Measurements from ENCODE around the gene LLPH. TPM values are rescaled to one million over a fixed set of nuclear protein-coding genes. Genes with fewer than 3 reads are reported as not detected.

The LLPH gene
- total and polyA plus RNA-seq, 4 donors, result 6.6 to 28.1 (median 19.2) TPM

- DNase-seq (ENCODE audit: low read depth in 4 of 6, low spot score in 6 of 6), result no peak
- WGBS (ENCODE audit: insufficient coverage), result no CpG with 5 or more reads among the region's 1 CpG
- H3K27me3 ChIP-seq (ENCODE audit: control insufficient read depth, insufficient read depth, low read length), result no peaks in the 10 kb centered on the region
- H3K27ac ChIP-seq (ENCODE audit: low read depth, low read length), result no peak overlapping the region
- no peaks in the 10 kb centered on the region for H3K36me3 ChIP-seq (ENCODE audit: control insufficient read depth, insufficient read depth, low read length)
- H3K4me1 ChIP-seq (ENCODE audit: control insufficient read depth, insufficient read depth, low read length), result no peaks in the 10 kb centered on the region
- H3K4me3 ChIP-seq (ENCODE audit: low read depth, low read length), result no peak overlapping the region
- H3K9me3 ChIP-seq (ENCODE audit: control insufficient read depth, insufficient read depth, low read length), result no peaks in the 10 kb centered on the region
These were observed 47.8 kb downstream of the LLPH start for GRCh38 chr12:66082744-66083143.

DNA sequence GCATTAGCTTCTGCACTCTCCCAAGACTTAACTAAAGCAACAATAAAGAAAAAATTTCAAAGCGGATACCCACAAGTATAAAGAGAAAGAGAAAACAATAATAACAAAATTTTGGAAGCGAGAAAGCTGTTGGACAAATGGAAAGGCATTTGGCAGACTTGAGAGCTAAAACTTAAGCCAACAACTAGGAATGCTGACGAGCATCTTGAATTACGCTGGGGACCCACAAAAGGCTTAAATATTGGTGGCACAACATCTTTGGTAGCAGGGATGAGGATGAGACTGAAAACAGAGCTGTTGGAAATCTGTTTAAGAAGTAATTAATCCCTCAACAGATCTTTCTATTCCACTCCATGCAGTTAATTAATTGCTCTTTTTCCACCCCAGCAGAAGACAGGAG, 49.8 kb downstream of the LLPH start:
- Histone ChIP-seq H3K36me3 (ENCODE audit: control insufficient read depth, insufficient read depth, low read length) (no peaks in the 10 kb centered on the region), H3K4me3 (ENCODE audit: low read depth, low read length) (no peak overlapping the region), H3K4me1 (ENCODE audit: control insufficient read depth, insufficient read depth, low read length) (no peaks in the 10 kb centered on the region), H3K27ac (ENCODE audit: low read depth, low read length) (no peak overlapping the region), H3K27me3 (ENCODE audit: control insufficient read depth, insufficient read depth, low read length) (no peaks in the 10 kb centered on the region), H3K9me3 (ENCODE audit: control insufficient read depth, insufficient read depth, low read length) (no peaks in the 10 kb centered on the region)
- WGBS (ENCODE audit: insufficient coverage), result 60% methylated on average over 3 of the region's 4 CpGs
- DNase-seq (ENCODE audit: low read depth in 4 of 6, low spot score in 6 of 6), result peak in 1 of 6 donors; percentile 38

- Histone ChIP-seq H3K27me3 (ENCODE audit: control insufficient read depth, insufficient read depth, low read length) (no peaks in the 10 kb centered on the region), H3K36me3 (ENCODE audit: control insufficient read depth, insufficient read depth, low read length) (no peaks in the 10 kb centered on the region), H3K4me1 (ENCODE audit: control insufficient read depth, insufficient read depth, low read length) (no peaks in the 10 kb centered on the region), H3K27ac (ENCODE audit: low read depth, low read length) (no peak overlapping the region), H3K9me3 (ENCODE audit: control insufficient read depth, insufficient read depth, low read length) (no peaks in the 10 kb centered on the region), H3K4me3 (ENCODE audit: low read depth, low read length) (no peak overlapping the region)
- no peak for DNase-seq (ENCODE audit: low read depth in 4 of 6, low spot score in 6 of 6)
- WGBS (ENCODE audit: insufficient coverage), result 89% methylated on average over 1 of the region's 1 CpG
These were observed 53.0 kb downstream of the LLPH start for GRCh38 chr12:66077542-66077941.

DNA sequence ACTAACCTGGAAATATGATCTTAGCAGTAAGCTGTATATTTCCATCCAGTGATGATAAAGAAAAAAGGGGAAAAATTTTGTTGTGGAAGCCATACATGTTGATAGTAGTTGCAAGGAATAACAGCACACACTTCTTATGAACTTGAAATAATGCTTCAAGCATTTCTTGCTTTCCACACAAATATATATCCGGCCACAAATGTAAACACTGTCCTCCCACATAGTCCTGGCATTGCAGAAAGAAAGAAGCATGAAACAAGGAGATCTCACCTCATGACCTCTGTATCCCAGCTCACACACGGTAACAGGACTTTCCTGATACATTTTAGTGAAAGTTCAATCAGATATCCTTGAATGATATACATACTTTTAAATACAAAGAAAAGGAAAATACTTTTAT, 56.0 kb downstream of the LLPH start:
- 71% methylated on average over 1 of the region's 2 CpGs for WGBS (ENCODE audit: insufficient coverage)
- no peak for DNase-seq (ENCODE audit: low read depth in 4 of 6, low spot score in 6 of 6)
- no peaks in the 10 kb centered on the region for H3K9me3 ChIP-seq (ENCODE audit: control insufficient read depth, insufficient read depth, low read length)
- no peak overlapping the region for H3K27ac ChIP-seq (ENCODE audit: low read depth, low read length)
- no peak overlapping the region for H3K4me3 ChIP-seq (ENCODE audit: low read depth, low read length)
- no peaks in the 10 kb centered on the region for H3K36me3 ChIP-seq (ENCODE audit: control insufficient read depth, insufficient read depth, low read length)
- no peaks in the 10 kb centered on the region for H3K4me1 ChIP-seq (ENCODE audit: control insufficient read depth, insufficient read depth, low read length)
- no peaks in the 10 kb centered on the region for H3K27me3 ChIP-seq (ENCODE audit: control insufficient read depth, insufficient read depth, low read length)

DNA sequence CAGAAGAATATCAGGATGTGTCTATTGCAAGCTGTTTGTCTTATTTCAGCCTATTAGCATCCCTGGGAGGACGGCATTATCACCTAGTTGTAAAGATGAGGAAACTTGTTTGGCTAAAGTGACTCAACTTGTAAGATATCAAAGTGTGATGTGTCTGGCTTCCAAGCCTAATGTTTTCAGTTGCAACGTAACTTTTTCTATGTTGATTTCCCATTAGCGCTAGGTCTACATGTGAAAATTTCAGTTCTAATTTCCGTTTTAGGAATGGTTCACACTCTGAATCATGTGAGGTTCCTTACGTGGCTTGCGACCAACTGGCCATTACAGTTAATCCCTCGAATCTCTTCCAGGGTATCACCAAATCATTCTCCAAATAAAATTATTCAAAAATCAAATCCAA, 58.0 kb downstream of the LLPH start:
- Histone ChIP-seq H3K4me1 (ENCODE audit: control insufficient read depth, insufficient read depth, low read length) (no peaks in the 10 kb centered on the region), H3K9me3 (ENCODE audit: control insufficient read depth, insufficient read depth, low read length) (no peaks in the 10 kb centered on the region), H3K27me3 (ENCODE audit: control insufficient read depth, insufficient read depth, low read length) (no peaks in the 10 kb centered on the region), H3K4me3 (ENCODE audit: low read depth, low read length) (no peak overlapping the region), H3K36me3 (ENCODE audit: control insufficient read depth, insufficient read depth, low read length) (no peaks in the 10 kb centered on the region), H3K27ac (ENCODE audit: low read depth, low read length) (no peak overlapping the region)
- no peak for DNase-seq (ENCODE audit: low read depth in 4 of 6, low spot score in 6 of 6)
- 96% methylated on average over 4 of the region's 7 CpGs for WGBS (ENCODE audit: insufficient coverage)

- H3K36me3 ChIP-seq (ENCODE audit: control insufficient read depth, insufficient read depth, low read length), result no peaks in the 10 kb centered on the region
- H3K27me3 ChIP-seq (ENCODE audit: control insufficient read depth, insufficient read depth, low read length), result no peaks in the 10 kb centered on the region
- H3K9me3 ChIP-seq (ENCODE audit: control insufficient read depth, insufficient read depth, low read length), result no peaks in the 10 kb centered on the region
- no peak overlapping the region for H3K27ac ChIP-seq (ENCODE audit: low read depth, low read length)
- WGBS (ENCODE audit: insufficient coverage), result no CpG with 5 or more reads among the region's 2 CpGs
- H3K4me1 ChIP-seq (ENCODE audit: control insufficient read depth, insufficient read depth, low read length), result no peaks in the 10 kb centered on the region
- no peak for DNase-seq (ENCODE audit: low read depth in 4 of 6, low spot score in 6 of 6)
- no peak overlapping the region for H3K4me3 ChIP-seq (ENCODE audit: low read depth, low read length)
These were observed 58.4 kb downstream of the LLPH start for GRCh38 chr12:66072135-66072534.

DNA sequence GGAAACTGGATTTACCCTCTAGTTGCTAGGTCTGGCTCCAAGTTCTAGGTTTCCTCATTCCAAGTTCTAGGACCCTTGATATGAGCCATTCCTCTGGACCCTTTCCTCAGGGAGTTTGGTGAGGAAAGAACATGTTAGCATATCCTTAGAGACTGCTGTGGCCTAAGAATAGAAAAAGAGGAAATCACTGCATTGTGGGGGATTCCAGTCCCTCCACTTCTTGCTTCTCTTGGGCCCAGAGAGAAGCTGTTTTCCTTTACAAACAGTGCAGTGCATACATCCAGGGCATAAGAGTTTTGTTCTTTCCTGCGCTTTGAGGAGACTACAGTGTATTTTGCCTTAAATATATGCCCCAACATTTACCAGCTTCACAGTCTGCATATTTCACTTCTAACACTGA, 59.0 kb downstream of the LLPH start:
- Histone ChIP-seq H3K4me1 (ENCODE audit: control insufficient read depth, insufficient read depth, low read length) (no peaks in the 10 kb centered on the region), H3K27me3 (ENCODE audit: control insufficient read depth, insufficient read depth, low read length) (no peaks in the 10 kb centered on the region), H3K4me3 (ENCODE audit: low read depth, low read length) (no peak overlapping the region), H3K27ac (ENCODE audit: low read depth, low read length) (no peak overlapping the region), H3K9me3 (ENCODE audit: control insufficient read depth, insufficient read depth, low read length) (no peaks in the 10 kb centered on the region), H3K36me3 (ENCODE audit: control insufficient read depth, insufficient read depth, low read length) (no peaks in the 10 kb centered on the region)
- WGBS (ENCODE audit: insufficient coverage), result no CpG with 5 or more reads among the region's 1 CpG
- no peak for DNase-seq (ENCODE audit: low read depth in 4 of 6, low spot score in 6 of 6)

DNA sequence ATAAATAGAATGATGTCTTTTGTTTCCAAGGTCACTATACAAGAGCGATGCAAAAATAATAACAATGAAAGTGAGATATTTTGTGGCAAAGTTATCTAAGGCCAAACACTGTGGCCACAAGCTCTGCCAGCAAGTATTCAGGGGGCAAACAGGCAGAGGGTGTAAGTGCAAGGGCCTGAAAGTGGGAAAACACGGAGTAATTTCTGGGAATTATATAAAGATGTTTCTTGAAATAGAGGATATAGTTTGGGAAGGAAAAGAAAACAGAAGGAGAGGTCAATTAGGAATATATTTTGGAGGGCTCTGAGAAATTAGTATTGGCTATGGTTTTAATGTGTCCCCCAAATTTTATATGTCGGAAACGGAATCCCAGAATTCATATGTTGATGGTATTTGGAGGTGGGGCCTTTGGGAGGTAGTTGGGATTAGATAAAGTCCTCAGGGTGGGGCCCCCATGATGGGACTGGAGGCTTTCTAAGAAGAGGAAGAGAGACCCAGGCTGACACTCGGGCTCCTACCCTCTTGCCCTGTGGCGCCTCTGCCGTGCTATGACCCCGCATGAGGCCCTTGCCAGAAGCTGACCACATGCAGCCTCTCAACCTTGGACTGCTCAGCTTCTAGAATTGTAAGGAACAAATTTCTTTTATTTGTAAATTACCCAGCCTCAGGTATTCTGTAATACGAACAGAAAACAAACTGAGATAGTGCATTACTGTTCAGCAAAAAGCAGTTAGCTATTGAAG, 60.0 kb downstream of the LLPH start:
- 98% methylated on average over 8 of the region's 9 CpGs for WGBS (ENCODE audit: insufficient coverage)
- Histone ChIP-seq H3K4me3 (ENCODE audit: low read depth, low read length) (no peak overlapping the region), H3K36me3 (ENCODE audit: control insufficient read depth, insufficient read depth, low read length) (no peaks in the 10 kb centered on the region), H3K27me3 (ENCODE audit: control insufficient read depth, insufficient read depth, low read length) (no peaks in the 10 kb centered on the region), H3K27ac (ENCODE audit: low read depth, low read length) (no peak overlapping the region), H3K9me3 (ENCODE audit: control insufficient read depth, insufficient read depth, low read length) (no peaks in the 10 kb centered on the region), H3K4me1 (ENCODE audit: control insufficient read depth, insufficient read depth, low read length) (no peaks in the 10 kb centered on the region)
- no peak for DNase-seq (ENCODE audit: low read depth in 4 of 6, low spot score in 6 of 6)

- Histone ChIP-seq H3K27ac (ENCODE audit: low read depth, low read length) (no peak overlapping the region), H3K27me3 (ENCODE audit: control insufficient read depth, insufficient read depth, low read length) (no peaks in the 10 kb centered on the region), H3K4me1 (ENCODE audit: control insufficient read depth, insufficient read depth, low read length) (no peaks in the 10 kb centered on the region), H3K9me3 (ENCODE audit: control insufficient read depth, insufficient read depth, low read length) (no peaks in the 10 kb centered on the region), H3K4me3 (ENCODE audit: low read depth, low read length) (no peak overlapping the region), H3K36me3 (ENCODE audit: control insufficient read depth, insufficient read depth, low read length) (no peaks in the 10 kb centered on the region)
- DNase-seq (ENCODE audit: low read depth in 4 of 6, low spot score in 6 of 6), result peak in 1 of 6 donors; percentile 13
- WGBS (ENCODE audit: insufficient coverage), result no CpG with 5 or more reads among the region's 3 CpGs
These were observed 63.5 kb downstream of the LLPH start for GRCh38 chr12:66066929-66067523.
